ENCODE results near the gene PACS2. TPM values are rescaled to one million over a fixed set of nuclear protein-coding genes. Genes with fewer than 3 reads are reported as not detected.

Gene PACS2
- total RNA-seq, 2 donors from 2014 or later, result 48.5 to 124 TPM

DNA sequence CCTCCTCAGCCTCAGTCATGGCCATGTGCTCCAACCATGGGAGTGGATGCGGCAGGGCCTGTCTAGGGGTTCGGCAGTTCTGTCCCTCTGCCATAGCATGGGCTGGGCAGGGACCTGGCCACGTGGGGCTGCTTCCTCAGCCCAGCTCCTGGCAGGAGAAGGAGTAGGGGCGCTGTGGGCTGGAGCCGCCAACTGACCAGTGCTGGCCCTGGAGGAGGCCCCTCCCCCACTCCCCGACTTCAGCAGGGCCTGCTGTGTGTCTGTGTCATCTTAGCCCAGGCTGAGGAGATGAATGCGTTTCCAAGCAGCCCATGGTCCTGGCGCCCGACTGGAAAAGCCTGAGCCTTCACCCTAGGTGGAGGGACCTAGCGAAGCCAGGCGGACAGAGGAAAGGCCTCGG, 2.7 kb upstream of the PACS2 start:
- H3K36me3 ChIP-seq, result no peaks in the 10 kb centered on the region
- no peak overlapping the region for H3K4me3 ChIP-seq
- H3K9me3 ChIP-seq, result no peaks in the 10 kb centered on the region
- no peak for TF ChIP-seq POLR2AphosphoS5 (IDR thresholded peaks at IDR 0.05)
- no peak for TF ChIP-seq POLR2A (IDR thresholded peaks at IDR 0.05)
- TF ChIP-seq, protein P1, sequence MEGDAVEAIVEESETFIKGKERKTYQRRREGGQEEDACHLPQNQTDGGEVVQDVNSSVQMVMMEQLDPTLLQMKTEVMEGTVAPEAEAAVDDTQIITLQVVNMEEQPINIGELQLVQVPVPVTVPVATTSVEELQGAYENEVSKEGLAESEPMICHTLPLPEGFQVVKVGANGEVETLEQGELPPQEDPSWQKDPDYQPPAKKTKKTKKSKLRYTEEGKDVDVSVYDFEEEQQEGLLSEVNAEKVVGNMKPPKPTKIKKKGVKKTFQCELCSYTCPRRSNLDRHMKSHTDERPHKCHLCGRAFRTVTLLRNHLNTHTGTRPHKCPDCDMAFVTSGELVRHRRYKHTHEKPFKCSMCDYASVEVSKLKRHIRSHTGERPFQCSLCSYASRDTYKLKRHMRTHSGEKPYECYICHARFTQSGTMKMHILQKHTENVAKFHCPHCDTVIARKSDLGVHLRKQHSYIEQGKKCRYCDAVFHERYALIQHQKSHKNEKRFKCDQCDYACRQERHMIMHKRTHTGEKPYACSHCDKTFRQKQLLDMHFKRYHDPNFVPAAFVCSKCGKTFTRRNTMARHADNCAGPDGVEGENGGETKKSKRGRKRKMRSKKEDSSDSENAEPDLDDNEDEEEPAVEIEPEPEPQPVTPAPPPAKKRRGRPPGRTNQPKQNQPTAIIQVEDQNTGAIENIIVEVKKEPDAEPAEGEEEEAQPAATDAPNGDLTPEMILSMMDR (IDR thresholded peaks at IDR 0.05), result no peak
- intact Hi-C loops (cut with DNase I), result no loop called here
- no peak for DNase-seq (ENCODE audit: low spot score)
- peaks cover 7% of the 10 kb centered on the region for H3K4me1 ChIP-seq (replicated peaks)
- WGBS, result 79% methylated on average over 12 of the region's 12 CpGs
- H3K27me3 ChIP-seq (replicated peaks; ENCODE audit: insufficient read depth), result no peaks in the 10 kb centered on the region
- H3K27ac ChIP-seq, result no peak overlapping the region

DNA sequence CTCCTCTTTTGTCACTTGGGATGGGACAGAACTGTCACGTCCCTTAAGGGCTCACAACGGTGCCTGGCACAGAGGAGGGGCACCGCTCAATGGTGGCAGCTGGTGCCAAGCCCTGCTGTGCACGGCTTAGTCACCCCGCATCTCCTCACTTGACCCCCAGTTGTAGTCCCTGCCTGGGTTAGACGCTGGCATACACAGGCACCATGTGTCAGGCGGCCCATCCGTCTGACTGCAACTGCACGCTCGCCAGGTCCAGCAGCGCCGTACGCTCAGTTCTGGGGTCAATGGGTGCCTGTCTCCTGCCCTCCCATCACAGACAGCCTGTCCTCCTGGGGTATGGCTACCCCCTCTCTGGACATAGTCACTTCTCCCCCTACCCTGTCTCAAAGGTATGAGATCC, 1.6 kb upstream of the PACS2 start:
- Histone ChIP-seq H3K27me3 (replicated peaks; ENCODE audit: insufficient read depth) (no peaks in the 10 kb centered on the region), H3K4me1 (replicated peaks) (peaks cover 7% of the 10 kb centered on the region), H3K27ac (peak overlapping the region in 1 of 2 donors; percentile 97), H3K4me3 (no peak overlapping the region), H3K9me3 (no peaks in the 10 kb centered on the region), H3K36me3 (no peaks in the 10 kb centered on the region)
- DNase-seq (ENCODE audit: low spot score), result no peak
- WGBS, result 89% methylated on average over 13 of the region's 13 CpGs
- no peak for TF ChIP-seq POLR2A (IDR thresholded peaks at IDR 0.05)
- TF ChIP-seq, protein P1 (IDR thresholded peaks at IDR 0.05), result no peak
- no peak for TF ChIP-seq POLR2AphosphoS5 (IDR thresholded peaks at IDR 0.05)
- intact Hi-C loops (cut with DNase I), result no loop called here

DNA sequence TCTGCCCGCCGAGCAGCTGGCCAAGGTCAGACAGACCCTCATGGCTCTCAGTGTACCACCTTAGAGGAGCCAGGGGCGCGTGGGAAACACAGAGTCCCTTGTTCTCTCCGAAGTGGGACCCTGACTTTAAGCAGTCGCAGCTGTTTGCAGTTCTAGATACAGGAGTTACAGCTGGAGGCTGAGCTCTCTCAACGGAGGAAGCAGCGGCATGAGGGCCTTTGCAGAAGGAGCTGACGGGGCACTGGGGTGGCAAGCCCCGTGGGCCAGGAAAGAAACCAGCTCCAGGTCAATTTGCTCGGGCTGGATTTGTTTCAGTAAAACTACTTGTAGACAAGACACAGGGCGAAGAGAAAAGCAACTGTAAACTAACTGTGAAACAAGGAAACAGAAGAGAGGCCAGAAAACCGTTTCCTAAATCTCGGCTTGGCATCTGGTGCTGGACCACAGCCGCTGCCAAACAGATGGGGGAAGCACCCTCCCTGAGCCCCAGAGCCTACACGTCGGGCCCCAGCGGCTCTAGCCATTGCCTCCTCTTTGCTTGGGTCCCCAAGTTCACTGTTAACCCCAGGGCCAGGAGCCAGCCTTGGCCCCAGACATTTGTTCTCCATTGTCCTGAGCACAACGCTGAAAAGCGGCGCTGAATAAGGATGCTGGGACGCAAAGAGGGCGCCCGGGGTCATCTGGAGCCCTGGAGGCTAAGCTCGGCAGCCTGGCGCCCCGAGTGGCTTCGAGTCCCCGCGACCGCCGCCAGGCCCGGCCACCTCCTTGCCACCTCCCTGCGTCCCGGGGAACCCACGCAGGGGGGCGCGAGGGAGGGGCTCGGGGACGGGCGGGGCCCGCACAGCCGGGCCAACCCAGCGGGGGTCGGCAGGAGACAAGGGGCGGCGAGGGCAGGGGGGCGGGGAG, 914 bp upstream of the PACS2 start:
- Histone ChIP-seq H3K27me3 (replicated peaks; ENCODE audit: insufficient read depth) (no peaks in the 10 kb centered on the region), H3K27ac (peak overlapping the region; percentile 96 to 97), H3K4me3 (peak overlapping the region; percentile 74 to 86), H3K4me1 (replicated peaks) (peaks cover 7% of the 10 kb centered on the region), H3K9me3 (no peaks in the 10 kb centered on the region), H3K36me3 (no peaks in the 10 kb centered on the region)
- TF ChIP-seq, protein P1 (IDR thresholded peaks at IDR 0.05), result no peak
- TF ChIP-seq POLR2AphosphoS5 (IDR thresholded peaks at IDR 0.05) (no peak), POLR2A (IDR thresholded peaks at IDR 0.05) (no peak)
- intact Hi-C loops (cut with DNase I), result loop anchor here (1.0 kb wide), 1 partner anchor 12 kb away; the partner anchor contains the start of gene BRF1
- DNase-seq (ENCODE audit: low spot score), result peak; percentile 32
- 21% methylated on average over 21 of the region's 48 CpGs for WGBS

DNA sequence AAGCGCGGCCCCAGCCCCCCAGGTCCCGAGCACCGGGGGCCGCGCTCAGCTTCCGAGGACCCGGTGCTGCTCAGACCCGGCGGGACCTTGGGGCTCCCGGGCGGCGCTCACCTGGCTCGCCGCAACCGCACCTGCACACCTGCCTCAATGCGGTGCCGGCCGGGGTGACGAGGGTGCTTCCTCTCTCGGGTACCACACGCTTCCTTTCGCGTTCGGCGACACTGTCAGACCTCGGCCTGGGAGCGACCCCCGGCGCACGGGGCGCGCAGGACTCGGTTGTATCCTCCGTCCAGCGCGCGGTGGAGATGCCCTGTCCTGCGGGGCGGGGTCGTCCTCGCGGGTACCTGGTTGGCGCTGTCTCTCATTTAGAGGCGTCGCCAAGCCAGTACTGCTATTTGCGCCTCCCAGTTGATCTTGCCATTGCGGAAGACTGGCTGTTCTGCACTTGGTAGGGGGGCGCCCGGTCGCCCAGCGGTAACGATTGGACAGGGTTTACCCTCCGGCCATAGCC, 718 bp downstream of the PACS2 start:
- Histone ChIP-seq H3K36me3 (no peaks in the 10 kb centered on the region), H3K27ac (peak overlapping the region; percentile 54 to 81), H3K4me3 (peak overlapping the region; percentile 68 to 87), H3K27me3 (replicated peaks; ENCODE audit: insufficient read depth) (no peaks in the 10 kb centered on the region), H3K9me3 (no peaks in the 10 kb centered on the region), H3K4me1 (replicated peaks) (peaks cover 7% of the 10 kb centered on the region)
- DNase-seq (ENCODE audit: low spot score), result peak; percentile 29
- TF ChIP-seq, protein P1 (IDR thresholded peaks at IDR 0.05), result no peak
- TF ChIP-seq POLR2A (IDR thresholded peaks at IDR 0.05), result no peak
- TF ChIP-seq POLR2AphosphoS5 (IDR thresholded peaks at IDR 0.05), result no peak
- intact Hi-C loops (cut with DNase I), result loop anchor here (5.0 kb wide), 1 partner anchor 167 kb away; no protein-coding TSS in a partner anchor
- WGBS, result under 1% methylated on average over 51 of the region's 54 CpGs

All from prostate gland (tissue), 2 donors.